NCI-H2196 (cell line): ENCODE results near the gene CORO1C.

Experiments used
- DNase-seq: peaks from one replicate; lab custom pipeline; 2025; ENCODE audit not compliant: unreplicated experiment; lab: John Stamatoyannopoulos, UW

The CORO1C gene

DNA sequence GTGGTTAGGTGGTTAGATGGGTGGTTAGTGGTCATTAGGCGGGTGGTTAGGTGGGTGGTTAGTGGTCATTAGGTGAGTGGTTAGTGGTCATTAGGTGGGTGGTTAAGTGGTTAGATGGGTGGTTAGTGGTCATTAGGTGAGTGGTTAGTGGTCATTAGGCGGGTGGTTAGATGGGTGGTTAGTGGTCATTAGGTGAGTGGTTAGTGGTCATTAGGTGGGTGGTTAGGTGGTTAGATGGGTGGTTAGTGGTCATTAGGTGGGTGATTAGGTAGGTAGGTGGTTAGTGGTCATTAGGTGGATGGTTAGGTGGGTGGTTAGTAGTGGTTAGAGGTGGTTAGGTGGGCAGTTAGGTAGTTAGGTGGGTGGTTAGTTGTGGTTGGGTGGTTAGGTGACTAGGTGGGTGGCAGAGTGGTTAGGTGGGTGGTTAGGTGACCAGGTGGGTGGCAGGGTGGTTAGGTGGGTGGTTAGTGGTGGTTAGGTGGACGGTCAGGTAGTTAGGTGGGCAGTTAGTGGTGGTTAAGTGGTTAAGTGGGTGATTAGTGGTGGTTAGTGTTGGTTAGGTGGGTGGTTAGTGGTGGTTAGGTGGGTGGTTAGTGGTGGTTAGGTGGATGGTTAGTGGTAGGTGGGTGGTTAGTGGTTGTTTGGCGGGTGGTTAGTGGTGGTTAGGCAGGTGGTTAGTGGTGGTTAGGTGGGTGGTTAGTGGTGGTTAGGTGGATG, 125.5 kb downstream of the CORO1C start:
- DNase-seq, result no peak

DNA sequence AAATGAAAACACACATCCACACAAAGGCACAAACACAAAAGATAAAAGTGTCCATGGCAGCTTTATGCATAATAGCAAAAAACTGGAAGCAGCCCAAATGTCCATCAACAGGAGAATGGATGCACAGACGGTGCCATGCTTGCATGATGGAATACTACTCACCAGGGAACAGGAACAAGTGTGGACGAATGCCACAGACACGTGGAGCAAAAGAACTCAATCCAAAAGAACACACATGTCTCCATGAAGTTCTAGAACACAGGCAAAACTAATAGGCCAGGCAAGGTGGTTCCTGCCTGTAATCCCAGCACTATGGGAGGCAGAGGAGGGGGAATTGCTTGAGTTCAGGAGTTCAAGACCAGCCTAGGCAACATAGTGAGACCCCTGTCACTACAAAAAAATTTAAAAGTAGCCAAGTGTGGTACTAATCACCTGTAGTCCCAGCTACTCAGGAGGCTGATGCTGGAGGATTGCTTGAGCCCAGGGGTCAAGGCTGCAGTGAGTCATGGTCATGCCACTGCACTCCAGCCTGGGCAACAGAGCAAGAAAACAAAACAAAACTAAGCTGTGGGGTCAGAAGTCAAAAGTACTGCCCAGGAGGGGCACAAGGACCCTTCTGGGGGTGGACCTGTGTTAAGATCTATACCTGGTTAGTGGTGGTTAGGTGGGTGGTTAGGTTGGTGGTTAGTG, 126.2 kb downstream of the CORO1C start:
- DNase-seq, result no peak

GRCh38 chr12:108604208-108604941, 126.9 kb downstream of the CORO1C start:
- no peak for DNase-seq

GRCh38 chr12:108603743-108604142, 127.6 kb downstream of the CORO1C start:
- no peak for DNase-seq

DNA sequence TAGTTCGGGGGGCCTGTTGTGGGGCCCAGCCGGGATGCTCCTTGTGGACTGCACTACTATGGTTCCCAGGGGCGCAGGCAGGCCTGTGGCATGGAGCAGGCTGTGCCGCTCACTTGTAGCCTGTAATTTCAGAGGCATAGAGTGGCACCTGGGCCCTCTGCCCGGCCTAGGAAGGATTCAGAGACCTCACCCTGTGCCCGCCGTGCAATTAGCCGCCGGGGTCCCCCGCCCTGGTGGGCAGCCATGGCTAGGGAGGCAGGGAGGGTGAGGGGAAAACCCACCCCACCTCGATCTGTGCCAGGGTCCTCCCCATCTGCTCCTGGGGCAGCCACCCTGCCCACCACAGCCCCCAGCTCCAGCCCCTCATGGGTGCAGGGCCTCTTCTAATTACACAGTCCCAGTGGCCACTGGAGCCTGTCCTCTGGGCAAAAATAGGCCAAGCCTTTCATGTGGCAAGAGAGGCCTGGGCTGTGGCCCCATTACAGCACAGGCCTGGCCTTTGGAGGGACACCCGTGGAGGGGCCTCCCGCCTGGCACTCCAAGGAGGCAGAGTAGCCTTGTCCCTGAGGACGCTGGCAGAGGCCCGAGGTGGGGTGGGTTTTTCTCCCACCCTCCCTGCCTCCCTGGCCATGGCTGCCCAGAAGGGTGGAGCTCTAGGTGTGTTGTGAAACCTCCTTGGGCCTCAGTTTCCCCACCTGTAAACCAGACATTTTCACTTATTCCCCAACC, 128.2 kb downstream of the CORO1C start:
- DNase-seq, result no peak

DNA sequence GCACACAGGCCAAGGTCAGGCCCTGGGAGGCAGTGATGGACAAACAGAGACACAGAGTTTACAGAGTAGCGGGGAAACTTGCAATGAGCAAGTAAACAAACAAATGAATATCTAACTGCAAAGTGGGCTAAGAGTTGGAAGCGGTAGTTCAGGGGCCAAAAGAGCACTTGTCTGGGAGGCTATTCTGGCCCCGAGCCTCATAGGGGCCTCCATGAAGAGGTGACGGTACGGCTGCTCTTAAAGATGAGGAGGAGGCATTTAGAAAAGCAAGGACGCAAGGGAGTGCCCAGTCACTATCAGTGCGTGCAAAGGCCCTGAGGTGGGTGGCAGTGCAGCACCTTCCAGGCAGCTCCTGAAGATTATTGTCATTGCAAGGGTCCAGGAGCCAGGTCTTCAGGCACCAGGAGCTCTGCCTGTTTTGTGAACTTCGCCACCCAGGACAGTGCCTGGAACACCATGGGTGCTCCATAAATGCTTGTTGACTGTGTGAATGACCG, 129.1 kb downstream of the CORO1C start:
- DNase-seq, result no peak

GRCh38 chr12:108600702-108601007, 130.7 kb downstream of the CORO1C start:
- no peak for DNase-seq

DNA sequence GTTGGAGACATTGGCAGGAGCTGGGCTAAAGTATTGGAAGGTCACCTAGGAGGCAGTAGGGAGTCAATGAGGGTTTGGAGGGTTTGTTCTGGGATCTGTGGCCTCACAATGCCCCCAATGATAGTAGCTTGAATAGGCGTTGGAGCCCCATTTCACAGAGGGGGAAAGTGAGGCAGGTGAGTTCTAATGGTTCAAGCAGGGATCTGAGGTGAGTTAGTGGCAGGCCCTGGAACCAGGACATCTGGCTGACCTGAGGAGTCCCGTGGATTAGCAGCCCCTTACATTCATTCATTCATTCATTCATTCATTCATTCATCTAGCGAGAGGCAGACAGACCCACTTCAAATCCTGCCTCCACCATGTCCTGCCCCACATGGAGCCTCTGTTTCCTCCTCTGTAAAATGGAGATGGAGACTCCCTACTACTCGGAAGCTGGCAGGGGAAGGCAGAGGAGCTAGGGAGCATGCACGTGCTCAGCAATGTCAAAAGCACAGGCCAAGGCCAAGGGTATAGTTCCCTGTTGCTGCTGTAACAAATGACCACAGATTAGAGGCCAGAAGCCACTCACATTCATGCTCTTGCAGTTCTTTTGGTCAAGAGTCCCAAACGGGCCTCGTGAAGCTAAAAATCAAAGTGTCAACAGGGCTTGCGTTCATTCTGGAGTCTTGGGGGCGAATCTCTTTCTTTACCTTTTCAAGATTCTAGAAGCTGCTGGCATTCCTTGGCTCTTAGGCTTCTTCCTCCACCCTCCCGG, 131.2 kb downstream of the CORO1C start:
- no peak for DNase-seq

GRCh38 chr12:108599541-108599940, 131.8 kb downstream of the CORO1C start:
- DNase-seq, result no peak

DNA sequence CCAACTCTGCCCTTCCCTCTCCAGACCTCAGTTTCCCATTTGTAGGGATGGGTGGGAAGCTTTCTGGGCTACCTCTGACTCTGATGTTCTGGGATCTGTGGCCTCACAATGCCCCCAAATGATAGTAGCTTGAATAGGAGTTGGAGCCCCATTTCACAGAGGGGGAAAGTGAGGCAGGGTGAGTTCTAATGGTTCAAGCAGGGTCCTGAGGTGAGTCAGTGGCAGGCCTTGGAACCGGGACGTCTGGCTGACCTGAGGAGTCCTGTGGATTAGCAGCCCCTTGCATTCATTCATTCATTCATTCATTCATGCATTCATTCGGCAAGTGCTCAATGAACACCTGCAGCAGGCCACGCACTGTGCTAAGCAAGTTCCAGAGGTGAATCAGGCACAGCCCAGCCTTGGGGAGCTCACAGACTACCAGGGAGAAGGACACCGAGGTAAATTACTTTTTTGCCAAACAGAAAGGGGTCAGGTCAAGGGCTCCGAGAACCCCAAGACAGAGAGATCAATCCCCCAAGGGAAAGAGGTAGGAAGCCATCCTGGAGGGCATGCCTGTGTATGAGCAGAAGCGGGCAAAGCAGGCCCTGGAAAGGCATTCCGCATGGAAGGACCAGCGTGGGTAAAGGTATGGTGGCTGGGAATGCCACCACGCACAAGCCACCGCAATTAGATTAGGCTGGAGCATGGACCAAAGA, 132.6 kb downstream of the CORO1C start:
- no peak for DNase-seq

- no peak for DNase-seq
Measured at GRCh38 chr12:108597559-108598471, 133.5 kb downstream of the CORO1C start, which contains the start of gene TMEM119. Gene TMEM119, minus strand, starts transcription at chr12:108598084. Its CDS starts 5,701 bp downstream, at chr12:108592383.

DNA sequence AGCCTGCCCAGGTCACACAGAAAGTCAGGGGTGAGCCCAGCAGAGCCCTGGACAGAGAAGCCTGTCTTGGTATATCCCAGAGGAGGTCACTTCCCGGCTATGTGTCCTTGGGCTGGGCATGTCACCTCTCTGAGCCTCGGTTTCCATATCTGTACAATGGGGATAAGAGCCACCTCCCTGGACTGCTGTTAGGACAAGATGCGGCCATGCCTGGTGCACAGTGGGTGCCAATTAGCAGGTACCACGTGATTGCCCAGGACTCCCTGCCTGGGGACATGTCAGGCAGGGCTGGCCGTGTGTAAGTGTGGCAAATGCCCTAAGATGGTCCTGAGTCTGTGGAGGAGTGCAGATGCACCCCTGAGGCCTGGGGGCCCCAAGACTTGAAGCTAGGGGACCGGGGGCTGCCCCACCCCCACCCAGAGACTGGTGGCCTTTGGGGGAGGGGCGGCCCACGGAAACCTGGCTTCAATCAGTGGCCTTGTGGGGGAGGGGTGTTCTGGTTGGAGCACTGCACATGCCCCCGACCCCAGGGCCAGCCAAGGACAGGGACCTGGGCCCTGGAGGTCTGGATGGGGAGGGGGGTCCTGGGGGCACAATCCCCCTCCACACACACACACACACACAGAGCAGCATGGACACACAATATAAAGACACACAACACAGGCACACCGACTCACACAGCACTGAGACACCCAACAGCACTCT, 134.3 kb downstream of the CORO1C start:
- DNase-seq, result no peak

DNA sequence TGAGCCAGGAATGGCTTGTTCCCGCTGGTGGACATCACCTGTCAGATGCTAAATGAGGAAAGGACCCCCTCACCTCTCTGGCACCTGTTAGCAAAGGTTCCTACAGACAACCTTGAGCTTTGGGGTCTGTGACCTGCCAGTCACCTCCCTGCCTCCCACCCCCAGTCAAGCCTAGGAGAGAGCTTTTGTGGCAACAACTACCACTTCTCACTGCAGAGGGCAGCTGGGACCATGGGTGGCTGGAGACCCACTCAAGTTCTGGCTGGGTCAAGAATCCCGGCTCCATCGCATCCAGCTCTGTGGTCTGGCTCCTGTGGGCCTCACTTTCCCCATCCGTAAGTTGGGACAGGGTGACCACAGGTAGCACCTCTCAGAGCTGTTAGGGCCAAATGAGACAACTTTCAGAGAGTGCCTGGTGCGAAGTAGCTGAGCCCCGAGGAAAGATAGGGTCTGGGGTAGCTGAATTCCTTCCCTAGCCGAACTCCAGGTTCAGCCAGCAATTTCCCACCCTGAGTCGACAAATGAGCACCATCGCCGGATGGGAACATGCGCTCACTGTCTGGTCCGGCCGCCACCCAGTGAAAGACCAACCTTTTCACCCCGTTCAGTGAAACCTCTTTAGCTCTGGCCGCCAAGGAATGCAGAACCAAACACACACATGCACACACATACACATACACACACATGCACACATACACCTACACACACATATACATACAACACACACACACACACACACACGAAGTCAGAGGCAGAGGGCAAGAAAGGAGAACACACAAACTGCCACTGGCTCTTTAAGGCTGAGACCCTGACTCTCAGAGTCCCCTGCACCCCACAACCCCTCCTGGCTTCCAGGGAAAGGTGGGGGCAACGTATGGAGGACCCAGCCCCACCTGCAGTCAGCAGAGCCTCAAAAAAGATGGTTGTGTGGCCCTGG, 135.3 kb downstream of the CORO1C start:
- DNase-seq, result no peak
